Hepatocyte (in vitro differentiated cells): ENCODE data around the gene IFNL3. TPM values are rescaled to one million over a fixed set of nuclear protein-coding genes. Genes with fewer than 3 reads are reported as not detected.
"Not testable (repeated sequence)": the region's sequence is repeated elsewhere in the genome, so short reads cannot be mapped to it uniquely, and the experiment has no call there.

Source experiments
- DNase-seq: peaks from one replicate; pipeline ENCODE4 v3.0.0-alpha.2; 2016; ENCODE audit warnings: low spot score
- H2AFZ ChIP-seq: fragments of 200-600 bp; sonication (generic); 2 replicates; pipeline ENCODE4 v1.6.0; 2016; ENCODE audit warnings: antibody characterized with exemption, mild to moderate bottlenecking
- H3K27ac ChIP-seq: fragments of 200-600 bp; sonication (generic); 2 replicates; pipeline ENCODE4 v1.5.1; 2016; ENCODE audit warnings: mild to moderate bottlenecking
- H3K27me3 ChIP-seq: fragments of 200-600 bp; sonication (generic); 2 replicates; pipeline ENCODE4 v1.6.1; 2016
- H3K36me3 ChIP-seq: fragments of 200-600 bp; sonication (generic); replicated peaks from 2 replicates; pipeline ENCODE4 v1.5.1; 2016; ENCODE audit warnings: low read depth; ENCODE audit not compliant: insufficient read depth
- H3K4me1 ChIP-seq: fragments of 200-600 bp; sonication (generic); 2 replicates; pipeline ENCODE4 v1.5.1; 2016; ENCODE audit warnings: mild to moderate bottlenecking, moderate library complexity; ENCODE audit not compliant: insufficient read depth
- H3K4me2 ChIP-seq: fragments of 200-600 bp; sonication (generic); 2 replicates; pipeline ENCODE4 v1.6.0; 2016
- H3K4me3 ChIP-seq: fragments of 200-600 bp; sonication (generic); 2 replicates; pipeline ENCODE4 v1.5.1; 2016; ENCODE audit warnings: mild to moderate bottlenecking
- H3K79me2 ChIP-seq: fragments of 200-600 bp; sonication (generic); 2 replicates; pipeline ENCODE4 v1.6.0; 2017; ENCODE audit warnings: mild to moderate bottlenecking
- H3K9me2 ChIP-seq: fragments of 200-600 bp; sonication (generic); replicated peaks from 2 replicates; pipeline ENCODE4 v1.6.0; 2017; ENCODE audit warnings: mild to moderate bottlenecking; ENCODE audit not compliant: insufficient read depth
- H3K9me3 ChIP-seq: fragments of 200-600 bp; sonication (generic); 2 replicates; pipeline ENCODE4 v1.5.1; 2016; ENCODE audit warnings: low read depth, mild to moderate bottlenecking
- H4K20me1 ChIP-seq: fragments of 200-600 bp; sonication (generic); 2 replicates; pipeline ENCODE4 v1.6.0; 2016; ENCODE audit warnings: mild to moderate bottlenecking; ENCODE audit not compliant: insufficient read depth, poor library complexity, severe bottlenecking
- EZH2 ChIP-seq: fragments of 200-600 bp; sonication (generic); IDR thresholded peaks from 2 replicates; pipeline ENCODE4 v1.6.1; 2016; ENCODE audit warnings: antibody characterized with exemption, mild to moderate bottlenecking, borderline replicate concordance
- EZH2phosphoT487 ChIP-seq: fragments of 200-600 bp; sonication (generic); IDR thresholded peaks from one replicate; pipeline ENCODE4 v1.6.1; 2018; ENCODE audit warnings: antibody characterized with exemption, mild to moderate bottlenecking, low read depth, moderate library complexity; ENCODE audit not compliant: unreplicated experiment, severe bottlenecking
- WGBS: methylation state at CpG from one replicate; pipeline ENCODE4 v1.1.6; 2016; ENCODE audit warnings: low lambda C conversion rate; ENCODE audit errors: missing lambda C conversion rate; 5-methylcytosine and 5-hydroxymethylcytosine counted together
- polyA plus RNA-seq: library from polyadenylated mRNA; unstranded; fragments of >200 nt; fragmentation: Nextera tagmentation; extraction: Ambion mirVana; gene quantifications from 2 replicates; pipeline ENCODE4 v1.2.1, GENCODE V29; 2016
- total RNA-seq: library from RNA; depleted of rRNA; stranded (reverse); fragments of >200 nt; gene quantifications from 2 replicates; pipeline ENCODE4 v1.2.3, GENCODE V29; 2014
- TF ChIP-seq, protein P1 (sequence below): fragments of 200-600 bp; sonication (generic); IDR thresholded peaks from 2 replicates; pipeline ENCODE4 v1.5.1; 2016; ENCODE audit warnings: antibody characterized with exemption, mild to moderate bottlenecking; ENCODE audit not compliant: poor library complexity

Gene IFNL3
- total and polyA plus RNA-seq, 2 experiments from 2014 or later: not detected

DNA sequence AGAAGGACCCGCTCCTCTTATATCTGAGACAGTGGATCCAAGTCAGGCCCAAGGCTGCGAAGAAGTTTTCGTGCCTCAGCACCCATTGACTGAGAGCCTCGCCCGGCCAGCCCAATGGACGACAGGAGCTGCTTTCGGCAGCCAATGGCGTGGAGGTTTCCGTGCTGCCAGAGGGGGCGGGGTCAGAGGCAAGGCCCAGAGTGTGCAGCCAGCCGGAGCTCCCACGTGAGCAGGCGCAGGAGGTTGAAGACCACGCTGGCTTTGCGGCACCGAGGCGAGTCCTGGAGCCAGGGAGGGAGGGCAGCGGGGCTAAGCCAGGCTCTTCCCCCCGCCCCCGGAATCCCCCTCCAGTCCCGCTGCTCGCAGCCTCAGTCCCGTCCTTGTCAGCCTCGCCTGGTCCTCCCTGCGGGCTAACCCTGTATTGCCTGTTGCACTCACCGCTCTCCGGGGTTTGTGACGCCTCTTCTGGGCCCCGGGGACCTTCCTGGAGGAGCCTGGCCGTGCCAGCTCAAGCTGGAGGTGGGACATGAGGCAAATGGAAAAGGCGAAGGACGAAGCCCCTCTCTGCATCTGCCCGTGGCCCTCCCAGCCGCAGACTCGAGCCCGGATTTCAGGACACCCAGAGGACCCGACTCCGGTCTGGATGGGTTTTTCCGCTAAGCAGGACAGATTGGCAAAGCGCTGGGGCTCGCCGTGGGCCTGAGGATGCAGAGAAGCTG lies 2.3 kb upstream of the IFNL3 start:
- TF ChIP-seq EZH2phosphoT487: no peak
- no peak for TF ChIP-seq EZH2
- TF ChIP-seq, protein P1, sequence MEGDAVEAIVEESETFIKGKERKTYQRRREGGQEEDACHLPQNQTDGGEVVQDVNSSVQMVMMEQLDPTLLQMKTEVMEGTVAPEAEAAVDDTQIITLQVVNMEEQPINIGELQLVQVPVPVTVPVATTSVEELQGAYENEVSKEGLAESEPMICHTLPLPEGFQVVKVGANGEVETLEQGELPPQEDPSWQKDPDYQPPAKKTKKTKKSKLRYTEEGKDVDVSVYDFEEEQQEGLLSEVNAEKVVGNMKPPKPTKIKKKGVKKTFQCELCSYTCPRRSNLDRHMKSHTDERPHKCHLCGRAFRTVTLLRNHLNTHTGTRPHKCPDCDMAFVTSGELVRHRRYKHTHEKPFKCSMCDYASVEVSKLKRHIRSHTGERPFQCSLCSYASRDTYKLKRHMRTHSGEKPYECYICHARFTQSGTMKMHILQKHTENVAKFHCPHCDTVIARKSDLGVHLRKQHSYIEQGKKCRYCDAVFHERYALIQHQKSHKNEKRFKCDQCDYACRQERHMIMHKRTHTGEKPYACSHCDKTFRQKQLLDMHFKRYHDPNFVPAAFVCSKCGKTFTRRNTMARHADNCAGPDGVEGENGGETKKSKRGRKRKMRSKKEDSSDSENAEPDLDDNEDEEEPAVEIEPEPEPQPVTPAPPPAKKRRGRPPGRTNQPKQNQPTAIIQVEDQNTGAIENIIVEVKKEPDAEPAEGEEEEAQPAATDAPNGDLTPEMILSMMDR: no peak
- Histone ChIP-seq H3K4me2 (peak overlapping the region; percentile 69), H3K4me3 (no peak overlapping the region), H3K27me3 (peaks cover 29% of the 10 kb centered on the region), H4K20me1 (no peaks in the 10 kb centered on the region), H3K79me2 (no peaks in the 10 kb centered on the region), H3K36me3 (no peaks in the 10 kb centered on the region), H3K27ac (no peak overlapping the region), H3K9me3 (no peaks in the 10 kb centered on the region), H3K9me2 (no peaks in the 10 kb centered on the region), H3K4me1 (peaks cover 4% of the 10 kb centered on the region), H2AFZ (no peak overlapping the region)
- 33% methylated on average over 34 of the region's 42 CpGs for WGBS
- no peak for DNase-seq

DNA sequence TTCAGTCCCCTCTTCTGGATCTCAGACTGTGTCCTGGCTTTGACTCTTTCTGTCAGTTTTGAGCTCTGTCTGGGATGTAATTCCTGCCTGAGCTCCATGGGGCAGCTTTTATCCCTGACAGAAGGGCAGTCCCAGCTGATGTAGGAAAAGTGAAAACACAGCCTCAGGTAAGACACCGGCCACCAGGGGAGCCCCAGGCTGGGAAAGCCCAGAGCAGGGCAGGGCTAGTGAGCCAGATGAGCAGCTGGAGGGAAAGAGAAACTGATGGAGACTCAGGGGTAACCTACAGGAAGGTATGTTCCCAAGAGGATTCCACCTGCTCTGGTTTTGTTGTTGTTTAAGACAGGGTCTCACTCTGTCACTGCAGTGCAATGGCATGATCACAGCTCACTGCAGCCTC lies 360 bp upstream of the IFNL3 start:
- not testable (repeated sequence) for H3K9me3 ChIP-seq, H3K4me2 ChIP-seq, H3K4me1 ChIP-seq, H3K4me3 ChIP-seq, H3K36me3 ChIP-seq, H3K27ac ChIP-seq, H3K9me2 ChIP-seq, DNase-seq, H2AFZ ChIP-seq, H4K20me1 ChIP-seq, H3K79me2 ChIP-seq
- H3K27me3 ChIP-seq: peaks cover 28% of the 10 kb centered on the region
- WGBS: no CpG with 5 or more reads among the region's 1 CpG

DNA sequence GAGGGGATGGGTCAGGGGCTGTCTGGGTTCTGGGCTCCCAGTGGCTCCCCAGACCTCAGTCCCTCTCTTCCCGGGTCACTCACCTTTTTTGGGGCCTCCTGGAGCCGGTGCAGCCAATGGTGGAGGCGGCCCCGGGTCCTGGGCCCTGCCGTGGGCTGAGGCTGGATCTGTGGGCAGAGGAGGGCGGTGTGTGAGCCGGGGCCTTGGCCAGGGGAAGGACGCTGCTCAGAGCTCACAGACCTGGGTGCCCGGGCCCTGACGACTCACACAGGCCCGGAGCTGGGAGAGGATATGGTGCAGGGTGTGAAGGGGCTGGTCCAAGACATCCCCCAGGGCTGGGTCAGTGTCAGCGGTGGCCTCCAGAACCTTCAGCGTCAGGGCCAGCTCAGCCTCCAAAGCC lies 1.1 kb downstream of the IFNL3 start:
- 81% methylated on average over 12 of the region's 13 CpGs for WGBS
- H3K4me1 ChIP-seq, DNase-seq, H4K20me1 ChIP-seq, H3K4me2 ChIP-seq, H2AFZ ChIP-seq, H3K9me3 ChIP-seq, H3K27ac ChIP-seq, H3K79me2 ChIP-seq, H3K4me3 ChIP-seq, H3K36me3 ChIP-seq, H3K9me2 ChIP-seq: not testable (repeated sequence)
- peaks cover 14% of the 10 kb centered on the region for H3K27me3 ChIP-seq

DNA sequence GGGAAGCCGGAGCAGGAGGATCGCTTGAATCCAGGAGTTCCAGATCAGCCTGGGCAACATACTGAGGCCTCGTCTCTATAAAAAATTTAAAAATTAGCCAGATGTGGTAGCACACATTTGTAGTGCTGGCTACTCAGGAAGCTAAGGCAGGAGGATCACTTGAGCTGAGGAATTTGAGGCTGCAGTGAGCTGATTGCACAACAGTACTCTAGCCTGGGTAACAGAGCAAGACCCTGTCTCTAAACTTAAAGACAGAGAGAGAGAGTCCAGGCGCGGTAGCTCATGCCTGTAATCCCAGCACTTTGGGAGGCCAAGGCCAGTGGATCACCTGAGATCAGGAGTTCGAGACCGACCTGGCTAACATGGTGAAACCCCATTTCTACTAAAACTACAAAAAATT lies 4.4 kb downstream of the IFNL3 start:
- 93% methylated on average over 7 of the region's 7 CpGs for WGBS
- Histone ChIP-seq H3K9me3 (no peaks in the 10 kb centered on the region), H3K4me1 (peaks cover 7% of the 10 kb centered on the region), H3K4me2 (no peak overlapping the region), H3K9me2 (no peaks in the 10 kb centered on the region), H3K79me2 (no peaks in the 10 kb centered on the region), H3K27ac (no peak overlapping the region), H3K27me3 (no peaks in the 10 kb centered on the region), H4K20me1 (no peaks in the 10 kb centered on the region), H3K4me3 (no peak overlapping the region), H3K36me3 (no peaks in the 10 kb centered on the region), H2AFZ (no peak overlapping the region)
- DNase-seq: no peak
- TF ChIP-seq, protein P1: no peak
